COLO829 (cell line): ENCODE measurements around the gene KCNQ5.

Experiments
- DNase-seq: peaks from one replicate; pipeline ENCODE4 v3.0.0; 2012; ENCODE audit warnings: low spot score

The KCNQ5 gene

GRCh38 chr6:72639920-72640614 lies 18.2 kb downstream of the KCNQ5 start:
- no peak for DNase-seq

GRCh38 chr6:72640615-72640930 lies 18.7 kb downstream of the KCNQ5 start:
- DNase-seq, result no peak

DNA sequence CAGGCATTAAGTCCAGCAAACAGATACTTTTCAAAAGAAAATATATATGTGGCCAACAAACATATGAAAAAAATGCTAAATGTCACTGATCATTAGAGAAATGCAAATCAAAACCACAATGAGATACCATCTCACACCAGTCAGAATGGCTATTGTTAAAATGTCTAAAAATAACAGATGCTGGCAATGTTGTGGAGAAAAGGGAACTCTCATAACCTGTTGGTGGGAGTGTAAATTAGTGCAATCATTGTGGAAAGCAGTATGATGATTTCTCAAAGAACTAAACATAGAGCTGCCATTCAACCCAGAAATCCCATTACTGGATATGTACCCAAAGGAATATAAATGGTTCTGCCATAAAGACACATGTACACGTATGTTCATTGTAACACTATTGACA lies 20.6 kb downstream of the KCNQ5 start:
- no peak for DNase-seq

- no peak for DNase-seq
Measured at GRCh38 chr6:72643214-72643613, 21.4 kb downstream of the KCNQ5 start.

GRCh38 chr6:72646604-72647485 lies 25.0 kb downstream of the KCNQ5 start:
- no peak for DNase-seq

- no peak for DNase-seq
Measured at GRCh38 chr6:72647489-72647888, 25.6 kb downstream of the KCNQ5 start.

- no peak for DNase-seq
Measured at GRCh38 chr6:72649032-72649984, 27.4 kb downstream of the KCNQ5 start.

DNA sequence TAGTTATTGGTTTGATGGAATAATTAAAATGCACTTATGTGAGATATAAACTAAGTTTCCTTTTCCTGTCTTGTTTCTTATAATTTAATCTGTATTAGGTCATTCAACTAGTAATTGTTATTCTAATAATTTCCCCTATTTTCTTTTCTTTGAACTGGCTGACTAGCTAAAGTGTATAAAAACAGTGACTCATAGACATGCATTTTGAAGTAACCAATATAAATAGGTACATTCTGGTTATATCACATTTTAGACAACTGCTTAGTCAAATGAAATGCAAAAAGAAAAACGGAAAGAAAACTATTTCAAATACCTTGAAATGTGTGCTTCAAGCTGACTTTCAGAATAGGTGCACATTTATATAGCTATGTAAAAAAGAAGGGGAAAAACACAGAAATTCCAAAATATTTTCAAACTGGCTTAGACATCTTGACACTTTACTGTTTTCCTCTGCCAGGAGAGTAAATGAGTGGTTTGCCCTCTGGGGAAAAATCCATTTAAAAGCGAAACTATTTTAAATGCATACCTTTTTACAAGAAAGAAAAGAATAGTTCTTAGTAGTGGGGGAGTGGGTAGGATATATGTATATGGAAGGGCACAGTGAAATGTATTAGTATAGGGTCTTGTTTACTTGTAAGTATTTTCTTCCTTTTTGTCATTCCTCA lies 28.3 kb downstream of the KCNQ5 start:
- no peak for DNase-seq

GRCh38 chr6:72651174-72651573 lies 29.3 kb downstream of the KCNQ5 start:
- no peak for DNase-seq

GRCh38 chr6:72651967-72652956 lies 30.4 kb downstream of the KCNQ5 start:
- DNase-seq, result no peak

GRCh38 chr6:72653026-72653425 lies 31.2 kb downstream of the KCNQ5 start:
- no peak for DNase-seq

DNA sequence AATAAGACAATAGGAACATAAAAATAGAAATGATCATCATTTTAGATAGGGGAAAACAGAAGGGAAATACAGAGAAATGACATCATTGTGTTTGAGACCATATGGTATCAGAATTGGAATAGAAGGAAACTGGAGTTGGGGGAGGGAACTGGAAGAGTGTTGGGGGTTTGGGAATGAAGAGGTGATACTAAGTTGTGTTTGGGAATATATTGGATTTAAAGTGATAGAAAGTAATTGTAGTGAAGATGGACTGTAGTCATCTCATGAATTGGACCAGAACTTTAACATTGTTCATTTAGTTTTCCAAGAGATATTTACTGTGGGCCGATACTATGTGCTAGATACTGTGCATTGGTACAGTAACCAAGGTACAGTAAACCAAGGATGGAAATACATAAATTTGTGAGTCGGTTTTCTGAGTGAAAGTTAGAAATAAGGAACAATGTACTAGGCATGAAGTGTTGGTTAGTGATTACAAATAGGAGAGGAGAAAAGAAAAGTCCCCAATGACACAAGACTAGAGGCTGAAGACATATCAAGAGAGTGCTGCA lies 32.3 kb downstream of the KCNQ5 start:
- DNase-seq, result no peak

DNA sequence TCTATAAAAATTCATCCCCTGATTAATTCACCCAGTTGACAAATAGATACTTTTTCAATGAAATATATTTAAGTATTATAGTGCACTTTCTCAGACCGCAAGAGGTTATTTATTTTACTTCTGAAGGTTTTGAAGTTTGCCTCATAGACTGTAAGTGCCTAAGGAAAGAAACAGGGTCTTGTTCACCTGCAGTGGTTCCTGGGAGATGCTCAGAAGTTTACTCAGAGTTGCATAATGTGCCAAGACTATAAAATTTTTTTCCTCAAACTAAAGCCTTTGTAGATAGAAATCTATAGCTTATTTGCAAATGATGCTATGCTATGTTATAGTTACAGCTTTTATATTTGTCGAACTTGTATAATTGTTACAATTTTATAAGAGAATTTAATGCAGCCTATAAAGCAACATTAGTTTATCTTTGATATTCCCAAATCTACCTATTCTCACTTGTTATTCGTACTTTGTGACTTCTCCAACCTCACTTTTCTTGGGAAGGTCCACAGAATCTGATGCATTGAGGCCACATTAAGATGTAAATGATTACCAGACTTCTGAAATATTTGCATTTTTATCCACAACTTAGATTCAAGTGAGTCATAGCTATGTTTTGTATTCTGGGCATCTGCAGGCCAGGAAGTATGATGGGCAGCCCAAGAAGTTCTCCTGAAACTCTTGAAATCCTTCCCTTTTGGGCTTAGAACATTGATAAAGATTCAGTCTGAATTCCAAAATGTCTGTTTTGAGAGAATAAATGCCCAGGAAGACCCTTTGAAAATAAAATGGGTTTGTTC lies 35.7 kb downstream of the KCNQ5 start:
- DNase-seq, result no peak

DNA sequence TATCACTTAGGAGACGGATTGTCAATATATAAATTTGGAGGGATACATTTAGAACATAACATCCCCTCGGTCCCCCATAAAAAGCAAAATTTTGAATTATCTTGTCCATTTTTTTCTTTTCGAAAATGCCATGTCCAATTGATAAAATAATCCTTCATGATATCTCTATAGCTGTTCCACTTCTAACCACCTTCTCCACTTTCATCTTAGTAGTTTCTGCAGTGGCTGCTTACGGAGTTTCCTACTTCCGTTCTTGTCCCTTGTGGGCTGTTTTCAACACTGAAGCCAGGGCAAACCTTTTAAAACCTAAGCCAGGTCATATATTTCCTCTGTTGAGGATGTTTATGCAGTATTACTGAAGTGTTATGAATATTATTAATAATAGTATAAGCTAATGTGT lies 37.9 kb downstream of the KCNQ5 start:
- no peak for DNase-seq

DNA sequence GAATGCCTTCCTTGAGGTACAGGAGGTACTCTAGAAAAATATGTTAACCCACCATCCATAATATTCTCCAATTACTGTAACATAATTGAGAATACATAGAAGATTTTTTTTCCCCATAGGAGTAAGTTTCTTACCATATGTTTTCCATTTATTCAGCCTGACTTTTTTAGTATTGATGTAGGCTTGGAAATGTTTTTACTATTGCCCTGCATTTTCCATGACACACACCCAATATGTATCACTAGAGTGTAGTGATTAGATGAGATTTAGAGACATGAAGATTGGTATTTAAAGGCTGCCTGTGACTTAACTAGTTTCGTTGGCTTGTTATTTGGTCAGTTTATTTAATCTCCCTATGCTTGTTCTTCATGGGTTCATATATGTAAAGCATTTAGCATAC lies 39.5 kb downstream of the KCNQ5 start:
- DNase-seq, result no peak

DNA sequence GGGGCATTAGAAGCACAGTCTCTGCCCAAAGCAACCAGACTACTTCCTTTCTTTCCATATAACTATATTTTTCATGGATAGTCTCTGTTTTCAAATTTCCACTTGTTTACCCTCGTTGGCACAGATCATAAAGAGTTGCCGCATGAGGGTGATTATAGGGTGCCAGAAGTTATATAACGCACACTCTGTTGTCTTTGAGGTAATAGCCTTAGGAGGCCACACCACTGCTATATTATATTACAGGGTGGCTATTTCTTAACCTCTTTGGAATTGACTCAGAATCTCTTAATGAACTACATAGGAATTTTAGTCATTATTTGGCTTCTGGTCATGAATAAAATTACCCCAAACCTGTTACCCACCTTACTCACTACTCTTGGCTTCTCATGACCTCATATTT lies 43.7 kb downstream of the KCNQ5 start:
- DNase-seq, result no peak

- DNase-seq, result no peak
Measured at GRCh38 chr6:72669324-72669723, 47.5 kb downstream of the KCNQ5 start.

- DNase-seq, result no peak
Measured at GRCh38 chr6:72672906-72673305, 51.0 kb downstream of the KCNQ5 start.

GRCh38 chr6:72674842-72675241 lies 53.0 kb downstream of the KCNQ5 start:
- DNase-seq, result no peak

- DNase-seq, result no peak
Measured at GRCh38 chr6:72675396-72675795, 53.5 kb downstream of the KCNQ5 start.
